SK-N-SH (cell line): ENCODE measurements around the gene UBE2C. TPM values are rescaled to one million over a fixed set of nuclear protein-coding genes. Genes with fewer than 3 reads are reported as not detected.
A peak's percentile ranks its signal among the peaks of the same experiment; 100 is the strongest.

Experiments
- CTCF ChIA-PET: fragments of 300-600, 350-600 bp; formaldehyde crosslinking; extraction: SDS; loops from one replicate; lab custom pipeline; 2021; lab: Yijun Ruan, JAX
- POLR2A ChIA-PET: fragments of 350-600 bp; sonication (Branson Sonifier 250); formaldehyde crosslinking; extraction: SDS; loops from one replicate; lab custom pipeline; 2020; ENCODE audit warnings: antibody characterized with exemption, inconsistent platforms; lab: Yijun Ruan, JAX
- DNase-seq: peaks from one replicate; pipeline ENCODE4 v3.0.0; 2012
- H2AFZ ChIP-seq: fragments of 200-600 bp; sonication (generic); 2 replicates; pipeline ENCODE4 v1.8.1; 2016; ENCODE audit warnings: antibody characterized with exemption, mild to moderate bottlenecking, low read depth
- H3F3A ChIP-seq: fragments of 200-600 bp; sonication (generic); replicated peaks from 2 replicates; pipeline ENCODE3; 2016; ENCODE audit warnings: antibody characterized with exemption, mild to moderate bottlenecking; ENCODE audit not compliant: insufficient read depth
- H3K27ac ChIP-seq, 2 experiments: fragments of 200-500 bp in 1 of 2; fragments of 200-600 bp in 1 of 2; sonication (Bioruptor generic) in 1 of 2; sonication (generic), shearing (Covaris generic) in 1 of 2; 2 replicates each; pipeline versions ENCODE4 v1.5.1 to v1.6.1; 2014 to 2016; ENCODE audit warnings: low read depth in 2 of 2, inconsistent platforms in 1 of 2, low read length in 1 of 2, mild to moderate bottlenecking in 1 of 2, mixed read lengths in 1 of 2
- H3K27me3 ChIP-seq: fragments of 200-600 bp; sonication (generic), shearing (Covaris generic); 2 replicates; pipeline ENCODE4 v1.6.1; 2016; ENCODE audit warnings: mixed run types; ENCODE audit not compliant: insufficient read depth
- H3K36me3 ChIP-seq, 2 experiments: fragments of 200-500 bp in 1 of 2; fragments of 200-600 bp in 1 of 2; sonication (Bioruptor generic) in 1 of 2; sonication (generic) in 1 of 2; replicated peaks in 1 of 2; 2 replicates each; pipeline versions ENCODE3 to v1.5.1; 2014 to 2016; ENCODE audit warnings: low read length in 1 of 2, mild to moderate bottlenecking in 1 of 2; ENCODE audit not compliant: insufficient read depth in 2 of 2, control insufficient read depth in 1 of 2
- H3K4me1 ChIP-seq, 2 experiments: fragments of 200-500 bp in 1 of 2; fragments of 200-600 bp in 1 of 2; sonication (Bioruptor generic) in 1 of 2; sonication (generic), shearing (Covaris generic) in 1 of 2; 2 replicates each; pipeline versions ENCODE4 v1.5.1 to v1.6.1; 2014 to 2016; ENCODE audit warnings: low read depth in 1 of 2, low read length in 1 of 2, mixed run types in 1 of 2; ENCODE audit not compliant: insufficient read depth in 2 of 2, control insufficient read depth in 1 of 2
- H3K4me2 ChIP-seq: fragments of 200-600 bp; sonication (generic), shearing (Covaris generic); 2 replicates; pipeline ENCODE4 v1.6.1; 2017; ENCODE audit warnings: mixed run types
- H3K4me3 ChIP-seq, 2 experiments: fragments of 200-500 bp in 1 of 2; fragments of 200-600 bp in 1 of 2; sonication (Bioruptor generic) in 1 of 2; sonication (generic), shearing (Covaris generic) in 1 of 2; 2 replicates each; pipeline versions ENCODE4 v1.5.1 to v1.8.1; 2014 to 2016; ENCODE audit warnings: low read depth in 2 of 2, inconsistent platforms in 1 of 2, low read length in 1 of 2, mild to moderate bottlenecking in 1 of 2, mixed read lengths in 1 of 2, moderate library complexity in 1 of 2
- H3K79me2 ChIP-seq: fragments of 200-600 bp; sonication (generic); 2 replicates; pipeline ENCODE4 v1.8.1; 2017; ENCODE audit warnings: mild to moderate bottlenecking; ENCODE audit not compliant: insufficient read depth
- H3K9ac ChIP-seq: fragments of 200-600 bp; sonication (generic); 2 replicates; pipeline ENCODE4 v1.6.1; 2017; ENCODE audit warnings: mixed run types
- H3K9me2 ChIP-seq: fragments of 200-600 bp; sonication (generic); 2 replicates; pipeline ENCODE4 v1.6.1; 2017; ENCODE audit warnings: mixed run types
- H3K9me3 ChIP-seq: fragments of 200-600 bp; sonication (generic); 2 replicates; pipeline ENCODE4 v1.6.1; 2017; ENCODE audit warnings: mixed run types, mild to moderate bottlenecking, moderate library complexity
- H4K20me1 ChIP-seq: fragments of 200-600 bp; sonication (generic); 2 replicates; pipeline ENCODE4 v1.6.1; 2017; ENCODE audit warnings: mild to moderate bottlenecking, mixed run types; ENCODE audit not compliant: insufficient read depth
- CHD2 ChIP-seq: fragments of 150-350 bp; IDR thresholded peaks from 2 replicates; pipeline ENCODE4 v1.6.1; 2018; ENCODE audit warnings: low read length; ENCODE audit not compliant: partially characterized antibody
- ELF1 ChIP-seq: IDR thresholded peaks from 2 replicates; pipeline ENCODE4 v1.4.0; 2012
- EZH2phosphoT487 ChIP-seq: fragments of 200-600 bp; sonication (generic); IDR thresholded peaks from 2 replicates; pipeline ENCODE4 v1.6.1; 2017; ENCODE audit warnings: low read depth, mixed run types, mild to moderate bottlenecking, antibody characterized with exemption, moderate library complexity, borderline replicate concordance
- GABPA ChIP-seq: IDR thresholded peaks from 2 replicates; pipeline ENCODE4 v1.4.0; 2012; ENCODE audit warnings: low read depth, mild to moderate bottlenecking
- MAX ChIP-seq: IDR thresholded peaks from 2 replicates; pipeline ENCODE4 v1.4.0; 2012; ENCODE audit warnings: low read depth
- MEF2A ChIP-seq: IDR thresholded peaks from 2 replicates; pipeline ENCODE4 v1.4.0; 2012; ENCODE audit warnings: low read depth, borderline replicate concordance
- MXI1 ChIP-seq: IDR thresholded peaks from 2 replicates; pipeline ENCODE4 v1.6.1; 2012; ENCODE audit warnings: mild to moderate bottlenecking, low read depth, low read length, improper control_type of control experiment
- POLR2AphosphoS5 ChIP-seq: IDR thresholded peaks from 2 replicates; pipeline ENCODE4 v1.6.1; 2012; ENCODE audit warnings: low read depth, low read length
- RAD21 ChIP-seq: IDR thresholded peaks from 2 replicates; pipeline ENCODE4 v1.6.1; 2012; ENCODE audit warnings: mild to moderate bottlenecking, low read length
- RFX5 ChIP-seq: IDR thresholded peaks from 2 replicates; pipeline ENCODE4 v1.6.1; 2012; ENCODE audit warnings: mild to moderate bottlenecking, improper control_type of control experiment, low read length
- RXRA ChIP-seq: IDR thresholded peaks from 2 replicates; pipeline ENCODE4 v1.4.0; 2012; ENCODE audit warnings: low read depth, mild to moderate bottlenecking, borderline replicate concordance
- SIN3A ChIP-seq: IDR thresholded peaks from 2 replicates; pipeline ENCODE4 v1.6.1; 2012; ENCODE audit warnings: low read depth, mild to moderate bottlenecking, low read length, moderate library complexity, borderline replicate concordance
- TAF1 ChIP-seq: IDR thresholded peaks from 2 replicates; pipeline ENCODE4 v1.6.1; 2012; ENCODE audit warnings: low read depth, mild to moderate bottlenecking, low read length, moderate library complexity, borderline replicate concordance
- TCF12 ChIP-seq: IDR thresholded peaks from 2 replicates; pipeline ENCODE4 v1.4.0; 2012
- YY1 ChIP-seq: IDR thresholded peaks from 2 replicates; pipeline ENCODE4 v1.4.0; 2012; ENCODE audit warnings: low read depth, mild to moderate bottlenecking
- ZBTB33 ChIP-seq: IDR thresholded peaks from 2 replicates; pipeline ENCODE4 v1.4.0; 2012; ENCODE audit warnings: low read depth, borderline replicate concordance
- WGBS: methylation state at CpG from one replicate; pipeline ENCODE4 v1.1.6; 2017; ENCODE audit warnings: low lambda C conversion rate; 5-methylcytosine and 5-hydroxymethylcytosine counted together
- polyA plus RNA-seq, 3 experiments: library from polyadenylated mRNA; depleted of rRNA; stranded (reverse); fragments of >200 nt; gene quantifications; 2 replicates each; pipeline ENCODE4 v1.2.3, GENCODE V29; 2012
- TF ChIP-seq, protein P1 (sequence below): IDR thresholded peaks from 2 replicates; pipeline ENCODE4; 2012
- TF ChIP-seq, protein P2 (sequence below): fragments of 200-600 bp; sonication (generic); IDR thresholded peaks from 2 replicates; pipeline ENCODE4 v1.6.1; 2017; ENCODE audit warnings: antibody characterized with exemption, mild to moderate bottlenecking, moderate library complexity
- TF ChIP-seq, protein P3 (sequence below): fragments of 150-350 bp; IDR thresholded peaks from 2 replicates; pipeline ENCODE4 v1.6.1; 2016; ENCODE audit warnings: mild to moderate bottlenecking, low read depth, low read length

UBE2C gene
- polyA plus RNA-seq, 1 of the 3 experiments (the other 2 are of a cell fraction), result 115 TPM

GRCh38 chr20:45853484-45853883 is 41.0 kb downstream of the UBE2C start:
- no peaks in the 10 kb centered on the region for H4K20me1 ChIP-seq
- TF ChIP-seq ELF1 (no peak), MAX (no peak), POLR2AphosphoS5 (no peak)
- TF ChIP-seq, all 33 proteins: peak for 0
- Histone ChIP-seq H3K4me3 (no peak overlapping the region), H3K4me2 (no peak overlapping the region), H3K9me3 (no peaks in the 10 kb centered on the region), H3K9me2 (no peaks in the 10 kb centered on the region), H3K4me1 (peaks cover 8 to 13% of the 10 kb centered on the region in 2 experiments; a peak in 2 of 4 replicates), H2AFZ (no peak overlapping the region), H3K27me3 (no peaks in the 10 kb centered on the region), H3K9ac (no peak overlapping the region), H3K27ac (no peak overlapping the region), H3F3A (peaks cover 3% of the 10 kb centered on the region), H3K79me2 (peaks cover 31% of the 10 kb centered on the region), H3K36me3 (peaks cover 9 to 14% of the 10 kb centered on the region in 2 experiments)
- ChIA-PET CTCF (interaction anchor here (0.8 kb wide), 1 partner anchor 12 kb away, joined by 3 read pairs; no protein-coding TSS in a partner anchor), POLR2A (no interaction called here)
- 87% methylated on average over 2 of the region's 2 CpGs for WGBS
- no peak for DNase-seq

DNA sequence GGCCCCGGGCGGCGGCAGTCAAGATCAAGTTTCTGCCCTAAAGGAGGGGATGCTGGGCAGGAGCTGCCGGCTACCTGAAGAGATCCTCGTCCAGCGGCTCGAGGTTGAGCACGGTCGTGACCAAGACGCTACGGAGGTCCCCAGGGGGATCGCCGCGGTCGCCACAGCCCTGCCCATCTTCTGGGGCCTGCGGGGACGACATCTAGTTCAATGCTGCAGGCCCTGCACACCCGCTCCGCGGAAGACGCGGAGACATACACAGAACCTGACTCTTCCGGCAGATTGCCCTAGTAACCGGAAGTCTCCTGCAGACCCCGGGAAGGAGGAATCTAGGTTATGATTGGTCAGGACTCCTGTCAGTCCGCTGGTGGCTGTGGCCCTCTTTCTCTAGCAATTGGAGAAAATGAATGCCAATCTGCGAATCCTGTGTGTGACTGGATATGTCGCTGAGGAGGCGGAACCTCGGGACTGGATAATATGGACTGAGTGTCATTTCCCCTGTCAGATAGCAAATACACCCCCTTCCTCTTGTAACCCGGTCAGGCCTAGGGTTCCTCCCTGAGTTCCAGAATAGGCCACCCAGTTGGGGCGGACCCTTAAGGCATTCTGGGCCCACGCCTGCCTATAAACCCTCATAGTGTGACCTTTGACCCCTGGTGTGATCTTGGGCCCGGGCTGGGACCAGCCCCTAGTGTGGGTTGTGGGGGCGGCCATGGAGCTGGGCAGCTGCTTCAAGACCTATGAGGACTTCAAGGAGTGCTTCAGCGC is 44.9 kb downstream of the UBE2C start, which contains the start of the genes ACOT8 and ZSWIM3:
TSS of gene ACOT8 (minus strand) at position 279 of the 768 bp plus-strand sequence. CDS start at position 202, 77 bp downstream.
TSS of gene ZSWIM3 (plus strand) at position 501 of the 768 bp plus-strand sequence. CDS start at position 713, 212 bp downstream.
- peak; percentile 99 for DNase-seq
- Histone ChIP-seq H3K79me2 (peaks cover 25% of the 10 kb centered on the region), H3K36me3 (peaks cover 6 to 8% of the 10 kb centered on the region in 2 experiments), H3K27ac (peak within 1 kb of the TSS in 1 of 2 experiments; percentile 71; a peak in 2 of 4 replicates), H3K4me1 (peaks cover 8 to 13% of the 10 kb centered on the region in 2 experiments; a peak in 2 of 4 replicates), H3K4me3 (peak within 1 kb of the TSS; percentile 75), H3K9me2 (no peaks in the 10 kb centered on the region), H2AFZ (peak within 1 kb of the TSS; percentile 99), H3K4me2 (peak within 1 kb of the TSS; percentile 84), H3K9ac (peak within 1 kb of the TSS; percentile 70), H4K20me1 (no peaks in the 10 kb centered on the region), H3K27me3 (no peaks in the 10 kb centered on the region), H3K9me3 (no peaks in the 10 kb centered on the region), H3F3A (no peaks in the 10 kb centered on the region)
- POLR2A ChIA-PET, result interaction anchor here (1.4 to 1.8 kb wide), 2 partner anchors 18 to 33 kb away, joined by 4 to 5 read pairs; partner anchors contain the start of genes CTSA and NEURL2
- TF ChIP-seq ELF1 (peak; percentile 91), MEF2A (no peak), RFX5 (no peak), MAX (peak; percentile 52; the same call in 1 of the 2 replicates), SIN3A (peak; percentile 93), ZBTB33 (peak; percentile 80), YY1 (peak; percentile 45; the same call in 1 of the 2 replicates), CHD2 (peak; percentile 98), POLR2AphosphoS5 (peak; percentile 86), TAF1 (peak; percentile 89; the same call in 1 of the 2 replicates), TCF12 (0 out of 2 replicates have a peak, but pooled peaks have one; percentile 10), RAD21 (no peak), MXI1 (peak; percentile 82), EZH2phosphoT487 (no peak), GABPA (peak; percentile 97), RXRA (no peak)
- TF ChIP-seq, protein P1, sequence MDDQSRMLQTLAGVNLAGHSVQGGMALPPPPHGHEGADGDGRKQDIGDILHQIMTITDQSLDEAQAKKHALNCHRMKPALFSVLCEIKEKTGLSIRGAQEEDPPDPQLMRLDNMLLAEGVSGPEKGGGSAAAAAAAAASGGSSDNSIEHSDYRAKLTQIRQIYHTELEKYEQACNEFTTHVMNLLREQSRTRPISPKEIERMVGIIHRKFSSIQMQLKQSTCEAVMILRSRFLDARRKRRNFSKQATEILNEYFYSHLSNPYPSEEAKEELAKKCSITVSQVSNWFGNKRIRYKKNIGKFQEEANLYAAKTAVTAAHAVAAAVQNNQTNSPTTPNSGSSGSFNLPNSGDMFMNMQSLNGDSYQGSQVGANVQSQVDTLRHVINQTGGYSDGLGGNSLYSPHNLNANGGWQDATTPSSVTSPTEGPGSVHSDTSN, result peak; percentile 100
- TF ChIP-seq, protein P2, sequence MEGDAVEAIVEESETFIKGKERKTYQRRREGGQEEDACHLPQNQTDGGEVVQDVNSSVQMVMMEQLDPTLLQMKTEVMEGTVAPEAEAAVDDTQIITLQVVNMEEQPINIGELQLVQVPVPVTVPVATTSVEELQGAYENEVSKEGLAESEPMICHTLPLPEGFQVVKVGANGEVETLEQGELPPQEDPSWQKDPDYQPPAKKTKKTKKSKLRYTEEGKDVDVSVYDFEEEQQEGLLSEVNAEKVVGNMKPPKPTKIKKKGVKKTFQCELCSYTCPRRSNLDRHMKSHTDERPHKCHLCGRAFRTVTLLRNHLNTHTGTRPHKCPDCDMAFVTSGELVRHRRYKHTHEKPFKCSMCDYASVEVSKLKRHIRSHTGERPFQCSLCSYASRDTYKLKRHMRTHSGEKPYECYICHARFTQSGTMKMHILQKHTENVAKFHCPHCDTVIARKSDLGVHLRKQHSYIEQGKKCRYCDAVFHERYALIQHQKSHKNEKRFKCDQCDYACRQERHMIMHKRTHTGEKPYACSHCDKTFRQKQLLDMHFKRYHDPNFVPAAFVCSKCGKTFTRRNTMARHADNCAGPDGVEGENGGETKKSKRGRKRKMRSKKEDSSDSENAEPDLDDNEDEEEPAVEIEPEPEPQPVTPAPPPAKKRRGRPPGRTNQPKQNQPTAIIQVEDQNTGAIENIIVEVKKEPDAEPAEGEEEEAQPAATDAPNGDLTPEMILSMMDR, result no peak
- TF ChIP-seq, protein P3, sequence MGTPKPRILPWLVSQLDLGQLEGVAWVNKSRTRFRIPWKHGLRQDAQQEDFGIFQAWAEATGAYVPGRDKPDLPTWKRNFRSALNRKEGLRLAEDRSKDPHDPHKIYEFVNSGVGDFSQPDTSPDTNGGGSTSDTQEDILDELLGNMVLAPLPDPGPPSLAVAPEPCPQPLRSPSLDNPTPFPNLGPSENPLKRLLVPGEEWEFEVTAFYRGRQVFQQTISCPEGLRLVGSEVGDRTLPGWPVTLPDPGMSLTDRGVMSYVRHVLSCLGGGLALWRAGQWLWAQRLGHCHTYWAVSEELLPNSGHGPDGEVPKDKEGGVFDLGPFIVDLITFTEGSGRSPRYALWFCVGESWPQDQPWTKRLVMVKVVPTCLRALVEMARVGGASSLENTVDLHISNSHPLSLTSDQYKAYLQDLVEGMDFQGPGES, result peak; percentile 98
- WGBS, result 1% methylated on average over 26 of the region's 36 CpGs
- CTCF ChIA-PET, result interaction anchor here (0.8 to 1.3 kb wide), 3 partner anchors 16 to 130 kb away, joined by 3 to 6 read pairs (median 4); partner anchors contain the start of genes CTSA and NEURL2
